OCI-LY3 (cell line): Measurements from ENCODE around the gene CADPS2.

Experiments used
- H2AFZ ChIP-seq: fragments of 200-600, 300-600 bp; shearing (Covaris generic); 2 replicates; pipeline ENCODE4 v1.6.0; 2014; ENCODE audit warnings: antibody characterized with exemption, low read depth, low read length
- H3K27ac ChIP-seq: fragments of 200-600, 300-600 bp; sonication (generic); 2 replicates; pipeline ENCODE4 v1.5.1; 2014; ENCODE audit warnings: mild to moderate bottlenecking, low read length, moderate library complexity, mixed read lengths
- H3K27me3 ChIP-seq: fragments of 200-600, 300-600 bp; sonication (generic); 2 replicates; pipeline ENCODE4 v1.6.1; 2014; ENCODE audit warnings: low read depth, low read length, mixed read lengths
- H3K36me3 ChIP-seq: fragments of 200-600, 300-600 bp; sonication (generic); replicated peaks from 2 replicates; pipeline ENCODE3; 2014; ENCODE audit warnings: low read depth, low read length, mixed read lengths
- H3K4me1 ChIP-seq: fragments of 300-600, 200-600 bp; sonication (generic); 2 replicates; pipeline ENCODE4 v1.6.1; 2014; ENCODE audit warnings: low read length, mixed read lengths
- H3K4me2 ChIP-seq: fragments of 200-600, 300-600 bp; sonication (generic); 2 replicates; pipeline ENCODE4 v1.6.1; 2014; ENCODE audit warnings: low read length, mixed read lengths
- H3K4me3 ChIP-seq: fragments of 300-600, 200-600 bp; sonication (generic); 2 replicates; pipeline ENCODE4 v1.5.1; 2014; ENCODE audit warnings: antibody characterized with exemption, mild to moderate bottlenecking, low read length, moderate library complexity
- H3K79me2 ChIP-seq: fragments of 300-600, 200-600 bp; shearing (Covaris generic); 2 replicates; pipeline ENCODE4 v1.6.1; 2014; ENCODE audit warnings: mild to moderate bottlenecking, low read length, mixed read lengths
- H3K9ac ChIP-seq: fragments of 300-600, 200-600 bp; shearing (Covaris generic); 2 replicates; pipeline ENCODE4 v1.6.0; 2014; ENCODE audit warnings: mild to moderate bottlenecking, low read length, moderate library complexity
- H3K9me3 ChIP-seq: fragments of 200-600, 300-600 bp; shearing (Covaris generic); 2 replicates; pipeline ENCODE4 v1.6.1; 2014; ENCODE audit warnings: low read length, mixed read lengths; ENCODE audit not compliant: insufficient read depth
- H4K20me1 ChIP-seq: fragments of 200-600, 300-600 bp; sonication (generic); 2 replicates; pipeline ENCODE4 v1.6.1; 2016; ENCODE audit warnings: low read length, mixed read lengths; ENCODE audit not compliant: insufficient read depth
- CTCF ChIP-seq: fragments of 200-600, 300-600 bp; sonication (generic); IDR thresholded peaks from 2 replicates; pipeline ENCODE4 v1.5.1; 2014; ENCODE audit warnings: antibody characterized with exemption, low read length, low read depth
- EZH2phosphoT487 ChIP-seq: fragments of 200-600 bp; shearing (Covaris generic); IDR thresholded peaks from 2 replicates; pipeline ENCODE4 v1.6.1; 2018; ENCODE audit warnings: antibody characterized with exemption, mixed run types, low read depth

Gene CADPS2

GRCh38 chr7:122415510-122415909 is 470.8 kb downstream of the CADPS2 start:
- Histone ChIP-seq H2AFZ (no peak overlapping the region), H3K79me2 (no peaks in the 10 kb centered on the region), H3K27ac (no peak overlapping the region), H3K4me3 (no peak overlapping the region), H3K4me1 (no peaks in the 10 kb centered on the region), H3K4me2 (no peak overlapping the region), H3K9ac (no peak overlapping the region), H3K27me3 (no peaks in the 10 kb centered on the region), H3K9me3 (no peaks in the 10 kb centered on the region), H3K36me3 (no peaks in the 10 kb centered on the region), H4K20me1 (no peaks in the 10 kb centered on the region)
- TF ChIP-seq EZH2phosphoT487 (no peak), CTCF (no peak)

GRCh38 chr7:122413339-122413738 is 472.9 kb downstream of the CADPS2 start:
- H3K27ac ChIP-seq: no peak overlapping the region
- H4K20me1 ChIP-seq: no peaks in the 10 kb centered on the region
- H3K4me1 ChIP-seq: no peaks in the 10 kb centered on the region
- no peaks in the 10 kb centered on the region for H3K27me3 ChIP-seq
- H3K9ac ChIP-seq: no peak overlapping the region
- no peaks in the 10 kb centered on the region for H3K9me3 ChIP-seq
- TF ChIP-seq CTCF: no peak
- no peak for TF ChIP-seq EZH2phosphoT487
- no peaks in the 10 kb centered on the region for H3K79me2 ChIP-seq
- H2AFZ ChIP-seq: no peak overlapping the region
- H3K36me3 ChIP-seq: no peaks in the 10 kb centered on the region
- H3K4me2 ChIP-seq: no peak overlapping the region
- no peak overlapping the region for H3K4me3 ChIP-seq

- Histone ChIP-seq H2AFZ (no peak overlapping the region), H3K36me3 (no peaks in the 10 kb centered on the region), H3K27me3 (no peaks in the 10 kb centered on the region), H3K4me2 (no peak overlapping the region), H4K20me1 (no peaks in the 10 kb centered on the region), H3K4me1 (no peaks in the 10 kb centered on the region), H3K9me3 (no peaks in the 10 kb centered on the region), H3K9ac (no peak overlapping the region), H3K79me2 (no peaks in the 10 kb centered on the region), H3K4me3 (no peak overlapping the region), H3K27ac (no peak overlapping the region)
- TF ChIP-seq CTCF: no peak
- no peak for TF ChIP-seq EZH2phosphoT487
Observed at GRCh38 chr7:122412883-122413282, 473.4 kb downstream of the CADPS2 start.

GRCh38 chr7:122412441-122412840 is 473.8 kb downstream of the CADPS2 start:
- Histone ChIP-seq H3K9ac (no peak overlapping the region), H3K27me3 (no peaks in the 10 kb centered on the region), H3K4me2 (no peak overlapping the region), H3K36me3 (no peaks in the 10 kb centered on the region), H4K20me1 (no peaks in the 10 kb centered on the region), H3K27ac (no peak overlapping the region), H3K9me3 (no peaks in the 10 kb centered on the region), H3K4me3 (no peak overlapping the region), H3K79me2 (no peaks in the 10 kb centered on the region), H3K4me1 (no peaks in the 10 kb centered on the region), H2AFZ (no peak overlapping the region)
- TF ChIP-seq CTCF: no peak
- no peak for TF ChIP-seq EZH2phosphoT487
